C4-2B (cell line): ENCODE data around the gene MRAP2.
"Not testable (repeated sequence)": the region's sequence is repeated elsewhere in the genome, so short reads cannot be mapped to it uniquely, and the experiment has no call there.

Source experiments
- H3K27ac ChIP-seq: fragments of 450-650 bp; 2 replicates; pipeline ENCODE4 v1.5.1; 2017
- CTCF ChIP-seq: fragments of 450-650 bp; conservative IDR thresholded peaks from 2 replicates; pipeline ENCODE4 v1.5.1; 2017; ENCODE audit warnings: mild to moderate bottlenecking
- ZFX ChIP-seq: fragments of 450-650 bp; IDR thresholded peaks from 2 replicates; pipeline ENCODE4 v1.6.1; 2017

Gene MRAP2

DNA sequence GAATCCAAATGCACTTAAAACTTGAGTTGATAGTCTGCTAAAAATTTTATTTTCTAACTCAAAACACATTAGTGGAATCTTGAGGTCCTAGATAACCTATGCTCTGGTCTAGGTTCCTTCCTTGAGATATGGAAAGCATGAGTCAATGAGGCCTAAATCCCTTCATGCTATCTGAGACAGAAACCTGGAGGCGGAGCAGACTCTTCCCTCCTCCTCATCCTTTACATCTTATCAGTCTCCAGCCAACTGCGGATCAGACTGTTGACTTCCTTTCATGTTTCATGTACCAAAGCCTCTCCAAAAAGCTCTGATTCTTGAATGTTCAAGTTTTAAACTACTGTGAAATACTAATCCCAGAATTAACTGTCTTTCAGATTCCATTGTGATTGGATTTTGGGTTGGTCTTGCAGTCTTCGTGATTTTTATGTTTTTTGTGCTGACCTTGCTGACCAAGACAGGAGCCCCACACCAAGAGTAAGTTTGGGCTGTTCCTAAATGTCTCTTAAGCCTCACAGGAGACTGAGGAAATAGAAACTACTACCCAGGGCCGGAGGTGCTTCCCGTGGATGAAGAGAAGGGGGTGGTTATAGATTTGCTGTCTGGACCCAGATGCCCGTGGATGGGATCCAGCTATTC, 29.1 kb downstream of the MRAP2 start:
- H3K27ac ChIP-seq = no peak overlapping the region
- TF ChIP-seq CTCF (no peak), ZFX (no peak)

- no peak for TF ChIP-seq CTCF
- no peak for TF ChIP-seq ZFX
- no peak overlapping the region for H3K27ac ChIP-seq
These were observed 32.2 kb downstream of the MRAP2 start for GRCh38 chr6:84065693-84066290.

DNA sequence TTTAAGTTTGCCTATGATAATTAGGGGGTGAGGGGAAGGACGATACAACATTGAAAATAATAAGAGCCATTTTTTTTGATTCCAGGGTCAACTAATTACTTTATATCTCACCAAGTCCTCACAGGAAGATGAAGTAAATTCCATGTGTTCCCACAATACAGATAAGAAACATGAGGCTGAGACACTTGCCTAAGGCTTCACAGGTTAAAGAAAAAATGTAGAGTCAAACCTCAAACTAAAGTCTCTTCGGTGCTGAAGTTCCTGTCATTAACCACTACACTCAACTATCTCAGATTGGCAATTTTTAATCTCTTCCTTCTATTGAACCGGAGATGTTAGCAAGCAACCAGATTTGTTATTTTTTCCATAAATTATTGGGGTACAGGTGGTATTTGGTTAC, 33.0 kb downstream of the MRAP2 start:
- TF ChIP-seq ZFX (no peak), CTCF (no peak)
- no peak overlapping the region for H3K27ac ChIP-seq

DNA sequence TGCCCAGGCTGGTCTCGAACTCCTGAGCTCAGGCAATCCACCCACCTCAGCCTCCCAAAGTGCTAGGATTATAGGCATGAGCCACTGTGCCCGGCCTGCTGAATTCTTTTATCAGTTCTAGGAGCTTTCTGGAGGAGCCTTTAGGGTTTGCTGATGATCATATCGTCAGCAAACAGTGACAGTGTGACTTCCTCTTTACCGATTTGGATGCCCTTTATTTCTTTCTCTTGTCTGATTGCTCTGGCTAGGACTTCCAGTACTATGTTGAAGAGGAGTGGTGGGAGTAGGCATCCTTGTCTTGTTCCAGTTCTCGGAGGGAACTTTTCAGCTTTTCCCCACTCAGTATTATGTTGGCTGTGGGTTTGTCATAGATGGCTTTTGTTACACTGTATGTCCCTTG, 35.3 kb downstream of the MRAP2 start:
- not testable (repeated sequence) for H3K27ac ChIP-seq

DNA sequence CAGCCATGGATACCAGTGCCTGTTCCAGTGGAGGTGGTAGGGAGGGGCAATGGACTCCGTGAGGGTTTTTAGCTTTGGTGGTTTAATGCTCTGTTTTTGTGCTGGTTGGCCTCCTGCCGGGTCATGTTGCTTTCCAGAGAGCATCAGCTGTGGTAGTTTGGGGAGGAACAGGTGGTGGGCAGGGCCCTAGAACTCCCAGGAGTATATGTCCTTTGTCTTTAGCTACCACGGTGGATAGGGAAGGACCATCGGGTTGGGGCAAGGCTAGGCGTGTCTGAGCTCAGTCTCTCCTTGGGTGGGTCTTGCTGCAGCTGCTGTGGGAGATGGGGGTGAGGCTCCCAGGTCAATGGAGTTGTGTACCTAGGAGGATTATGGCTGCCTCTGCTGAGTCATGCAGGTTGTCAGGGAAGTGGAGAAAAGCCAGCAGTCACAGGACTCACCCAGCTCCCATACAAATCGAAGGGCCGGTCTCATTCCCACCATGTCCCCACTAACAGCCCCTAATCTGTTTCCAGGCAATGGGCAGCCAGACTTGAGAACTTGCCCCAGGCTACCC, 38.9 kb downstream of the MRAP2 start:
- no peak overlapping the region for H3K27ac ChIP-seq
- TF ChIP-seq CTCF (no peak), ZFX (no peak)

DNA sequence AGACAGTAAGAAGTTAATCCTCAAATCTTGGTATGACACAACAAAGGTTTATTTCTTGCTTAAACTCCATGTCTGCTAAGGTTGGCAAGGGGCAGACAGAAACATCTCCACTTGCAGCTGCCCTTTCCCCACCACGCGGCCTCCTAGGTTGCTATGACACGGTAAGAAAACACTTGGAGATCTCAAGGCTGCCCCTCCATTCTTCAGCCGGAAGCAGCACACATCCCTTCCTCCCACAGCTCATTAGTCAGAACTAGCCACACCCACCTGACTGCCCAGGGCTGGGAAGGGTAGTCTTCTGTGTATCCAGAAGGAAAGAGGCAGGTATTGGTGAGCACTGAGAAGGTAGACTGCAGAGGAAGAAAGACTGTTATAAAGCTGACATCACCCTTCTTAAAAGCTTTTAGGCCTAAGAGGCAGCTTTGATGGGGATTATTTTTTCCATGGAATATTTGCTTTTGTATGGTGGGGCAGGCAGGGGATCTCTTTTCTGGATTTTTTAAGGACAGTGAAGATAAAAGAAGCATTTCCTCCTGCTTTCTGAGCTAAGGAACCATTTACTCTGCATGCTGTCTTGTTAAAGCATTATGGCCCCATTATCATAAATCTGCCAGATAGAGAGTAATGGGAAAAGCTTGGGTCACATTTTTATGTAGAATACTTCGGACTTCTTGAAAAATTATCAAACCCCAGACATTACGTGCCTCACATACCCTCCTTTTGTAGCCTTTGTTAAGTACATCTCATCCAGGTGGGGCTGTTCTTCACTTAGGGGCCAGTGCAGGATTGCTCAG, 41.6 kb downstream of the MRAP2 start:
- TF ChIP-seq CTCF (no peak), ZFX (no peak)
- no peak overlapping the region for H3K27ac ChIP-seq

GRCh38 chr6:84077645-84078044, 44.1 kb downstream of the MRAP2 start:
- H3K27ac ChIP-seq = no peak overlapping the region
- TF ChIP-seq ZFX (no peak), CTCF (no peak)
